ENCODE data around the gene TRMU. TPM values are rescaled to one million over a fixed set of nuclear protein-coding genes. Genes with fewer than 3 reads are reported as not detected.

Gene TRMU
- total and polyA plus RNA-seq, 2 of the 8 experiments (the other 6 are each of a cell fraction or from before 2014, with no cell fraction given), result 43.4 to 70.6 TPM

DNA sequence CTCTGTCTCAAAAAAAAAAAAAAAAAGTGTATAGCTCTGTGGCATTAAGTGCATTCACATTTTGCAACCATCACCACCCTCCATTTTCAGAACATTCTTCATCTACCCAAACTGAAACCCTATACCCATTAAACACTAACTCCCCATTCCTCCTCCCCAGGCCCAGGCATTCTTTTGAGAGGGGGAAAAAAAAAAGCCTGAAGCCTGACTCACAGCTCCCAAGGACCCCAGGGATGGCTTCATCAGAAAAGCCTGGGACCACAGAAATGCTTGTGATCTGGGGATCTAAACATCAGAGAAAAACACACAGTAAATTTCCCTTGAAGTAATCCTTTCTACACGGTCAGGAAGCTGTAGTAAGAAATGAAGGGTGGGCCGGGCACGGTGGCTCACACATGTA, 49.5 kb upstream of the TRMU start:
- Histone ChIP-seq H3K79me2 (ENCODE audit: control insufficient read depth in 1 of 2, insufficient read depth in 2 of 2, low read length in 2 of 2) (no peaks in the 10 kb centered on the region), H3K4me2 (ENCODE audit: insufficient read depth in 1 of 2, low read depth in 2 of 2, low read length in 2 of 2) (no peak overlapping the region), H3K4me3 (ENCODE audit: extremely low read depth in 1 of 4, insufficient read depth in 2 of 4, low read depth in 3 of 4, low read length in 4 of 4) (no peak overlapping the region), H2BK15ac (ENCODE audit: low read length) (no peak overlapping the region), H3K4me1 (replicated peaks in 1 of 4; ENCODE audit: control insufficient read depth in 3 of 4, insufficient read depth in 4 of 4, low read length in 3 of 4) (no peaks in the 10 kb centered on the region), H3K9ac (replicated peaks in 1 of 4; ENCODE audit: extremely low read depth in 1 of 4, low read depth in 3 of 4, low read length in 3 of 4) (no peak overlapping the region), H4K8ac (ENCODE audit: extremely low read depth, insufficient read depth, low read length) (no peak overlapping the region), H4K91ac (replicated peaks; ENCODE audit: insufficient read length, low read length) (no peak overlapping the region), H4K20me1 (replicated peaks in 1 of 2; ENCODE audit: control insufficient read depth in 1 of 2, insufficient read depth in 2 of 2, low read length in 2 of 2) (peaks cover 0 to 7% of the 10 kb centered on the region in 2 experiments), H2AK5ac (ENCODE audit: low read depth, low read length) (no peak overlapping the region), H3K27me3 (replicated peaks in 1 of 4; ENCODE audit: control insufficient read depth in 3 of 4, extremely low read depth in 1 of 4, insufficient read depth in 3 of 4, low read length in 3 of 4) (no peaks in the 10 kb centered on the region), H2BK120ac (replicated peaks; ENCODE audit: low read depth, low read length) (no peak overlapping the region), H3K18ac (ENCODE audit: extremely low read depth, low read length) (no peak overlapping the region), H3K36me3 (ENCODE audit: control insufficient read depth in 2 of 4, insufficient read depth in 4 of 4, low read length in 3 of 4) (peaks cover 2 to 7% (median 5%) of the 10 kb centered on the region in 4 experiments; a peak in 4 of 8 replicates), H2BK12ac (ENCODE audit: low read depth, low read length) (no peak overlapping the region), H4K5ac (ENCODE audit: insufficient read length, low read depth, low read length) (no peak overlapping the region), H3K79me1 (ENCODE audit: low read depth, low read length) (no peaks in the 10 kb centered on the region; the same call in 1 of the 2 replicates), H3K9me3 (ENCODE audit: insufficient read depth in 2 of 2, low read depth in 1 of 2, low read length in 1 of 2) (no peaks in the 10 kb centered on the region), H3K23me2 (ENCODE audit: low read depth, low read length) (no peaks in the 10 kb centered on the region), H2BK20ac (ENCODE audit: low read length) (no peak overlapping the region), H3K14ac (ENCODE audit: insufficient read length) (no peak overlapping the region), H2AFZ (ENCODE audit: low read length) (no peak overlapping the region), H3K4ac (replicated peaks; ENCODE audit: insufficient read length, low read depth, low read length) (no peak overlapping the region), H3K23ac (ENCODE audit: insufficient read length) (no peak overlapping the region), H3K56ac (replicated peaks; ENCODE audit: insufficient read length, low read depth, low read length) (no peak overlapping the region), H3K27ac (ENCODE audit: low read depth, low read length) (no peak overlapping the region), H2BK5ac (ENCODE audit: low read depth, low read length) (no peak overlapping the region)
- ChIA-PET CTCF (ENCODE audit: partially characterized antibody) (interaction anchor here (1.3 kb wide), 1 partner anchor 280 kb away, joined by 8 read pairs; no protein-coding TSS in a partner anchor), POLR2A (ENCODE audit: partially characterized antibody) (interaction anchor here (1.3 to 1.5 kb wide), 2 partner anchors 9 to 11 kb away, joined by 4 to 5 read pairs; partner anchors contain the start of gene GTSE1)
- DNase-seq (ENCODE audit: low read depth in 1 of 2, low spot score in 2 of 2) (no peak), FAIRE-seq (no peak)
- WGBS, 2 experiments (ENCODE audit: extremely low coverage in 1 of 2, insufficient coverage in 1 of 2, insufficient read length in 1 of 2, insufficient replicate concordance in 2 of 2, low coverage in 1 of 2, low lambda C conversion rate in 2 of 2, missing lambda C conversion rate in 1 of 2), result 77% methylated on average over 3 of the region's 3 CpGs; no CpG with 5 or more reads in 1 of the 2 experiments
- TF ChIP-seq CBX5 (IDR thresholded peaks at IDR 0.05; ENCODE audit: low read depth, low read length) (no peak), SRF (IDR thresholded peaks at IDR 0.05; ENCODE audit: low read depth, low read length) (no peak), EP300 (IDR thresholded peaks at IDR 0.05; ENCODE audit: borderline replicate concordance in 1 of 2, low read depth in 2 of 2, low read length in 2 of 2) (no peak), CEBPB (IDR thresholded peaks at IDR 0.05; ENCODE audit: low read depth, low read length) (no peak), ASH2L (IDR thresholded peaks at IDR 0.05; ENCODE audit: low read length) (no peak), TCF12 (IDR thresholded peaks at IDR 0.05; ENCODE audit: low read depth, low read length) (no peak), HDAC6 (IDR thresholded peaks at IDR 0.05; ENCODE audit: low read depth, low read length) (no peak), PHF8 (conservative IDR thresholded peaks at IDR 0.05; ENCODE audit: low read depth, low read length) (no peak), BACH1 (IDR thresholded peaks at IDR 0.05; ENCODE audit: low read length) (no peak)
- TF ChIP-seq, protein P1, sequence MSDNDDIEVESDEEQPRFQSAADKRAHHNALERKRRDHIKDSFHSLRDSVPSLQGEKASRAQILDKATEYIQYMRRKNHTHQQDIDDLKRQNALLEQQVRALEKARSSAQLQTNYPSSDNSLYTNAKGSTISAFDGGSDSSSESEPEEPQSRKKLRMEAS (IDR thresholded peaks at IDR 0.05), result no peak
- TF ChIP-seq, protein P2, sequence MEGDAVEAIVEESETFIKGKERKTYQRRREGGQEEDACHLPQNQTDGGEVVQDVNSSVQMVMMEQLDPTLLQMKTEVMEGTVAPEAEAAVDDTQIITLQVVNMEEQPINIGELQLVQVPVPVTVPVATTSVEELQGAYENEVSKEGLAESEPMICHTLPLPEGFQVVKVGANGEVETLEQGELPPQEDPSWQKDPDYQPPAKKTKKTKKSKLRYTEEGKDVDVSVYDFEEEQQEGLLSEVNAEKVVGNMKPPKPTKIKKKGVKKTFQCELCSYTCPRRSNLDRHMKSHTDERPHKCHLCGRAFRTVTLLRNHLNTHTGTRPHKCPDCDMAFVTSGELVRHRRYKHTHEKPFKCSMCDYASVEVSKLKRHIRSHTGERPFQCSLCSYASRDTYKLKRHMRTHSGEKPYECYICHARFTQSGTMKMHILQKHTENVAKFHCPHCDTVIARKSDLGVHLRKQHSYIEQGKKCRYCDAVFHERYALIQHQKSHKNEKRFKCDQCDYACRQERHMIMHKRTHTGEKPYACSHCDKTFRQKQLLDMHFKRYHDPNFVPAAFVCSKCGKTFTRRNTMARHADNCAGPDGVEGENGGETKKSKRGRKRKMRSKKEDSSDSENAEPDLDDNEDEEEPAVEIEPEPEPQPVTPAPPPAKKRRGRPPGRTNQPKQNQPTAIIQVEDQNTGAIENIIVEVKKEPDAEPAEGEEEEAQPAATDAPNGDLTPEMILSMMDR (IDR thresholded peaks at IDR 0.05; ENCODE audit: control extremely low read depth in 1 of 3, insufficient read depth in 1 of 3, low read depth in 1 of 3, low read length in 3 of 3), result no peak
